ENCODE data around the gene SLC23A2.

SLC23A2 gene

DNA sequence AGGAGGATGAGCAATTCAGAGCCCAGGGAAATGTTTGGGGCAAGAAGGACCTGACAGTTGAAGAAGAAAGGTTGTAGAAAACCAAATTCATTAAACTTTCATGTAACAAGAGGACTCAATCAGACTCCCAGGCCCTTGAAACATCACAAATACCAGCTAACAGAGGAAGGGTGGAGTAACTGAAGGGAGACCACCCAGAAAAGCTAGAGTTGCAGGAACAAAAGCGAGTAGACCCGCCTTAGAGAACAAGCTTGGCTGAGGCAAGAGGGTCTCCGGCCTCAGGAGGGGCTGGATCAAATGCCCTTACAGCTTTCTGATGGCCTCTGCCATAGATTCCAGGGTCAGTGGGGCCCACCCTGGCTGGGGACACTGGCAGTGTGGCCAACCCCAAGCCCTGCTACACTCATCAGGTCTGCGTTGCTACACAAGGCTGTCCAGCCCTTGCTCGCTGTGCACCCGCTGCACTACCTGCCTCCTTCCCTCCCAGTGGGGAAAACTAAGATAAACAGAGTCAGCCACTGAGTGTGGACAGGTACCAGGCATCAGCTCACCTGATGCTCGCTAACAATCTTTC is 110.0 kb downstream of the SLC23A2 start:
- TF ChIP-seq, protein P1, sequence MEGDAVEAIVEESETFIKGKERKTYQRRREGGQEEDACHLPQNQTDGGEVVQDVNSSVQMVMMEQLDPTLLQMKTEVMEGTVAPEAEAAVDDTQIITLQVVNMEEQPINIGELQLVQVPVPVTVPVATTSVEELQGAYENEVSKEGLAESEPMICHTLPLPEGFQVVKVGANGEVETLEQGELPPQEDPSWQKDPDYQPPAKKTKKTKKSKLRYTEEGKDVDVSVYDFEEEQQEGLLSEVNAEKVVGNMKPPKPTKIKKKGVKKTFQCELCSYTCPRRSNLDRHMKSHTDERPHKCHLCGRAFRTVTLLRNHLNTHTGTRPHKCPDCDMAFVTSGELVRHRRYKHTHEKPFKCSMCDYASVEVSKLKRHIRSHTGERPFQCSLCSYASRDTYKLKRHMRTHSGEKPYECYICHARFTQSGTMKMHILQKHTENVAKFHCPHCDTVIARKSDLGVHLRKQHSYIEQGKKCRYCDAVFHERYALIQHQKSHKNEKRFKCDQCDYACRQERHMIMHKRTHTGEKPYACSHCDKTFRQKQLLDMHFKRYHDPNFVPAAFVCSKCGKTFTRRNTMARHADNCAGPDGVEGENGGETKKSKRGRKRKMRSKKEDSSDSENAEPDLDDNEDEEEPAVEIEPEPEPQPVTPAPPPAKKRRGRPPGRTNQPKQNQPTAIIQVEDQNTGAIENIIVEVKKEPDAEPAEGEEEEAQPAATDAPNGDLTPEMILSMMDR (IDR thresholded peaks at IDR 0.05; ENCODE audit: low read depth, low read length): no peak

DNA sequence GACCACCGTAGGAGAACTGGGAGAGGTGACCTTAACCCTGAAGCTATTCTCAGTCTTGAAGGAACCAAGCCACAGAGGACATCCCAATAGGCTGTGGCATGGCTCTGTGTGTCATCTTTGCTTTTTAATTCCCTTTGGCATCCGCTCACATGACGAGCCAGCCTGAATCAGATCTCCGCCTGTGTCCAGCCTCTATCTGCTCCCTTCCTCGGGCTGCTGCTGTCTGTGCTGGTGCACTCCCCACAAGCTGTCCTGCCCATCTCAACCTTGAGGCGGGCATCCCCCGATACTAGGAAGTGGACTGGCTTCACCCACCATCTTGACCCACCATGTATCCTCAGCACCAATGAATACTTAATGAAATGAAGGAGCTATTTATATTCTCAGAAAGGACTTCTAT is 111.9 kb downstream of the SLC23A2 start:
- no peak for DNase-seq (ENCODE audit: extremely low read depth, low read depth)
- TF ChIP-seq, protein P1 (IDR thresholded peaks at IDR 0.05; ENCODE audit: low read depth, low read length): no peak

More for the DNA sequence above, 110.0 kb downstream of the SLC23A2 start:
- DNase-seq (ENCODE audit: extremely low read depth, low read depth): no peak

DNA sequence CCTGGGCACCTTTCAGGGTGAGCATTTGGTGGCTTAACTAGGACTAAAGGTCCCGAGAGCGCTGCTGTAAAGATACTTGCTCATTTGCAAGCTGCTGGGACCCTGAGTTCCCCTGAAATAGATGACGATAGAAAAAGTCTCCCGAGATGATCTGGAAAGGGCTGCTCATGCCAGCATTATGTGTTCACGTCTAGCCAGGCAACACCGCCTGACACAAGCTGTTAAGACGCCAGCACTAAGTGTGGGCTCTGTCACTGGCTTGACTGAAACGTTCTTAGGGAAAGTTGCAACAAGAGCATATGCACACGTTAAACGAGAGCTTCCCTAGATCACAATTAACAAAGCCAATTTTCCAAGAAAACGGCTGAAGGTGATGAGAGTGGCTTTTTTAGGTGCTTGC is 113.7 kb downstream of the SLC23A2 start:
- TF ChIP-seq, protein P1 (IDR thresholded peaks at IDR 0.05; ENCODE audit: low read depth, low read length): no peak
- no peak for DNase-seq (ENCODE audit: extremely low read depth, low read depth)

DNA sequence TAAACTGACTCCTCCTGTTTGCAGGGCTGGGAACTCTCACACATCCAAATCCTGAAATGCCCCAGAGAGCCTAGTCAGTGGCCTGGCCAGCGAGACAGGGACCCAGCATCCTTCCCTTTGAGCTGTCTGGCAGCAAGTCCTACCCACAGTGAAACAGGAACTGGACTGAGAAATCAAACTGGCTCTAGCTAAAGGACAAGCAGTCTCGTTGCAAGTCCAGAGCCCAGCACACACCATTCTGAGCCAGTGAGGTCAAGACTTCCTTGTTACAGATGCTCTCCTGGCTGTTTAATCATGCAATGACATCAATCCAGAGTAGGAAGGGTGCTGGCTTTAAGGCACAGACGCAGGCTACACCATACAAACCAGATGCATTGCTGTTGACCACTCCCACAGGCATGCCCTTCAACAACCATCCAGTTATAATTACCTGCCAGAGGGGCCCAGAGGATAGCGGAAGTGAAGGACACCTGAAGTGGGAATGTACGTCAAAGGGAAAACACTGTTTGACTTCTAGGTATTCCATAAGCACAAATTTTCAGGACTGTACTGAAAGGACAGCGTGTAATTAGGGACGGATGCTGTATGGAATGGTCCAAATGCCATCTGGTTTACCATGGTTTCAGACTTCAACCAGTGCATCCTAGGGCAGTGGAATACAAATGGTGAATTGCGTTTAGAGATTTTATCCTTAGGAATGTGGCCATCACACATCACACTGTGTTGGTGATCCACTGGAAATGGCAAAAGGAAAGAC is 114.4 kb downstream of the SLC23A2 start:
- TF ChIP-seq, protein P1 (IDR thresholded peaks at IDR 0.05; ENCODE audit: low read depth, low read length): no peak
- no peak for DNase-seq (ENCODE audit: extremely low read depth, low read depth)

DNA sequence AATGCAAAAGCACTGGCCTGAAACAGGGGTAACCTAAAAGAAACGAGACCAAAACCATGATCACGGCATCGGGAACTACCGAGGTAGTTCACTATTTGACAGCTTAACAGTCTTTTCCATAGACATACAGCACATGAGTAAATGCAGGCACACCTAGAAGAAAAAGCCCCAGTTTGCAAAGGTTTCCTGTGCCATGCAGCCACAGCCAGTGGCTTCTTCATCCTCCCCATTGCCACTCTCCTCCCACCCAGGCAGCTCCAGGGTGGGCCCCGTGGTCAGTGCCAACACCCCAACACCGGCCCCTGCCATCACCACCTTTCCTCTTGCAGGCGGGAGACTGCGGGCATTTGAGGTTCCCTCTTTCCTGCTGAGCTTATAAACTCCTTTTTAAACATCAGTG is 115.4 kb downstream of the SLC23A2 start:
- TF ChIP-seq, protein P1 (IDR thresholded peaks at IDR 0.05; ENCODE audit: low read depth, low read length): no peak
- no peak for DNase-seq (ENCODE audit: extremely low read depth, low read depth)

DNA sequence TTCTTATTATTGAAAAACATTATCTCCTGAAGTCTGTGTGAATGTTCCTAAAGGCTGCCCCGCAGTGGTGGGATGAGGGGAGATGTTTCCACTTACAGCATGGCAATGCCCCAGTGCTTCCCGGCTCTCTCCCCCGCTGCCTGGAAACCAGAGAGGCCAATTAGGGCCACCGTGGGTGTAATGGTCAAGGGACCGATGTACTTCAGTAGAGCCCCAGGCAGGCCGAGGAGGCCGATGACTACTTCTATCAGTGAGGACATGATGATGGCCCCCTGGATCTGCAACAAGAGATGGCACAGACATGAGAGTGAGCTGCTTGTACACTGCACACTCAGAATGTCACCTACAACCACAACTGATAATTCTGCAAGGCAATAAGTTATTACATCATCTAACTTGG is 117.8 kb downstream of the SLC23A2 start:
- DNase-seq (ENCODE audit: extremely low read depth, low read depth): no peak
- TF ChIP-seq, protein P1 (IDR thresholded peaks at IDR 0.05; ENCODE audit: low read depth, low read length): no peak

DNA sequence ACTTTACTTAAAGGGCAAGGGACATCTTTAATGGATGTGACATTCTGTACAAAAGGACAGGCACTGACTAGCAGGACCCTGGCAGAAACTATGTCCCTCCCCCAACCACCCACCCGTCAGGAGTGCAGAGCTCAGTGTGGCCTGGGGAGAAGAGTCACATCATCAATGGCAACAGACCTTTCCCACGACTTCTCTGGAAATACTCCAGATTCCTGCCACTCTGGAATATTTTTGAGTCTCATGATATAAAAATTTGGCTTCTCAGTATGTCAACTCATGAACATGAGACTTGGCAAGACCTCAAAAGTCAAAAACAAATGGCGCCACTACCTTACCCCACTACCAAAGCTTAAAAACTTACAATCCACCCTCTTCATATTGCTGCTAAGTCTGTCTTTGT is 118.3 kb downstream of the SLC23A2 start:
- TF ChIP-seq, protein P1 (IDR thresholded peaks at IDR 0.05; ENCODE audit: low read depth, low read length): no peak
- no peak for DNase-seq (ENCODE audit: extremely low read depth, low read depth)
